ENCODE data around the gene AGER.

The AGER gene

DNA sequence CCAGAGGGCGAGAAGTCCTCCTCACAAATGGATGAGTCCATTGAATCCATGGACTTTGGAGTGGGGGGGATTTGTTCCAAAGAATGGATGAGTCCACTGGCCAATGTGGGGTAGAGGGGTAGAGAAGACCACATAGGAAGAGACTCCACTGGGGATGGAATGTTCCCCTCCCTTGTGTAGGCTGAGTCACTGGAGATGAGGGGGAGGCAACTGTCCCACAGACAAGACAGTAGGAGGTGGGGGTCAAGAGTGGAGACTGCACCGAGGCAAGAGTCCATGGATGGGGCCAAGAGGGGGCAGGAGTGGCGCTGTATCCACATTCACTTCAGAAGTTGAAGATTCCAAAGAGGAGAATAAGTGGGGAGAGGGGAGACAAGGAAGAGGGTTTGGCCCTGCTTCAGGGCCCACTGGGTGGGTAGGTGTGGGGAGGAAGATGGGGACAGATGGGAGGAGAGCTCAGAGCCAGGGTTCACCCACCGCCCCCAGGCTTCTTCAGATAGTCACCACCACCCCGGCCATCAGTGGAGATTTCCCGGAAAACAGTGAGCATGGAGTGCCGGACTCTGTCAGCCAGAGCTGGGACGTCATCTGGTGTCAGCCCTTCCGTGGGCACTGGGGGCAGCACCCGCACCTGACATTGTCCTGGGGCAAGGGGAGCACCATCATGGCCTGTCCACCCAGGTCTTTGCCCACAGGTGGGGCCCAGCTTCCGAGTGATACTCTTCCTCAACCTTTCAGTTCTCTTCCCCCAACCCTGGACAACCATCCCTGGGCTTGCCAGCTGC lies 15.1 kb downstream of the AGER start:
- DNase-seq (ENCODE audit: low spot score): peak; percentile 33

DNA sequence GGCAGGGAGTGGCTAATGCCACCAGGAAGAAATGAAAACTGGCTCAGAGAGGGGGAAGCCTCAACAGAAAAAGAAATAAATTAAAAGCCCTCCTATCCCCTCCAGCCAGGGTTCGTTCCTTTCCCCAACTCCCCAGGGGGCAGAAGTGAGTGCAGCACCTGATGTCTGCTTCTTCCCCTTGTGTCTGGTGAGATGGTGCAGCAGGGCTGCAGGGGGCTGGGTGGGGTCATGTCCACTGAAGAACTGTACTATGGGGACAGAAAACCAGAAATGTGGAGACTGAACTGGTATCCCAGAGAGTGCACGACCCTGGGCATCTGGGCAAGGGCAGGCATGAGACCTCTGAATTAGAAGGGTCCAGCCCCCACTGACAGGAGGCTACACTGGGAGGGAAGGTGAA lies 15.7 kb downstream of the AGER start:
- no peak for DNase-seq (ENCODE audit: low spot score)

DNA sequence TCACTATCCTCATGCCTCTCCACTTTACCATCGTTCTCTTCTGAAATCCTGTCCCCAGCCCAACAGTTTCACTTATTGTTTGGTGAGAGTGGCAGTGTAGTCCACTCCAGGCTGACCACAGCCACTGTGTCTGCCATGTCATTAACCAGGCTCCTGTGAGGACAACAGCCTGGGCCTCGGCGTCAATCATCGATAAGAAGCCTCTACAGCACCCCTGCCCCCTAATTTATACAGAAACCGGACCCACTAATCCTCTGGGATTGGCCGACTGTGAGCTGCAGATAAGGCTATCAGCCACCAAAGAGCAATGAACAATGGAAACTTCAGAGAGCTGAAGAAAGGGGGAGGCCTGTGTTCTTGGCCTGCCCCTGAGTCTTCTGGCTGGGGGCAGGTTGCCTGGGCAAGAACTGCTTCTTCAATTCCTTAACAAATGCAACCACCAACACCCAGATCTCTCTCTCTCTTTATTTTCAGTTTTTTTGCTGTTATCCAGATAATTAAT lies 16.2 kb downstream of the AGER start:
- DNase-seq (ENCODE audit: low spot score): no peak

DNA sequence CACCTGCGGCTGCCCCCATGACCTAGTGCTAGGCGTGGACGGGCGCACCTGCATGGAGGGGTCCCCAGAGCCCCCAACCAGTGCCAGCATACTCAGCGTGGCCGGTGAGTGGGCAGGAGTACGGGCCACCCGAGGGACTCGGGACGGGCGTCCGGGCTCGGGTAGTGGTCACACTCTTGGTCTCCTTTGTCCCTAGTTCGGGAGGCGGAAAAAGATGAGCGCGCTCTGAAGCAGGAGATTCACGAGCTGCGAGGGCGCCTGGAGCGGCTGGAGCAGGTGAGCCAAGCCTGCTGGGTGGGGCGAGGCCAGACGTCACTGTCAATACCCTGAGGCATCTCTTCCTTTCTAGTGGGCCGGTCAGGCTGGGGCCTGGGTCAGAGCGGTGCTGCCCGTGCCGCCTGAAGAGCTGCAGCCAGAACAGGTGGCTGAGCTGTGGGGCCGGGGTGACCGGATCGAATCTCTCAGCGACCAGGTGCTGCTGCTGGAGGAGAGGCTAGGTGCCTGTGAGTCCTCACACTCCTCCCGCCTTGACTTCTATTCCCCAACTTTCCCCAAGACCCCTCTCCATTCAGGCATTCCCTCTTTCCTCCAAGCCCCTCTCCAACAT lies 16.8 kb downstream of the AGER start:
- DNase-seq (ENCODE audit: low spot score): no peak

DNA sequence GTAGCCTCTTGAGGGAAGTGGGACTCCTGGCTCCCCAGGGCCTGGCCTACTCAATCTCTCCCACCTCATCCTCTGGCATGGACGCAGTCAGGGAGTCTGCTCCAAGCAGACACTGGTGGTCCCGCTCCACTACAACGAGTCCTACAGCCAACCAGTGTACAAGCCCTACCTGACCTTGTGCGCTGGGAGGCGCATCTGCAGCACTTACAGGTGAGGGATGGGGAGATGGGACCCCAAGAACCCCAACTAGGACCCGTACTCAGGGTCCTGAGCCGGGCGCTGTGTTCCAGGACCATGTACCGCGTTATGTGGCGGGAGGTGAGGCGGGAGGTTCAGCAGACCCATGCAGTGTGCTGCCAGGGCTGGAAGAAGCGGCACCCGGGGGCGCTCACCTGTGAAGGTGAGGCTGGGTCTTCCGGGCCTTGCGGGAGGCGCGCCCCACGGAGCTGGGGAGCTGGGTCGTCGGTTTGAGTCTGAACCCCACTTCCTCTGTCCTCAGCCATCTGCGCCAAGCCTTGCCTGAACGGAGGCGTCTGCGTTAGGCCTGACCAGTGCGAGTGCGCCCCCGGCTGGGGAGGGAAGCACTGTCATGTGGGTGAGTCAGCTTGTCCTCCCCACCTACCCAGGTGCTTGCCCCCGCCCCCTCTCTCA lies 17.5 kb downstream of the AGER start:
- DNase-seq (ENCODE audit: low spot score): no peak

DNA sequence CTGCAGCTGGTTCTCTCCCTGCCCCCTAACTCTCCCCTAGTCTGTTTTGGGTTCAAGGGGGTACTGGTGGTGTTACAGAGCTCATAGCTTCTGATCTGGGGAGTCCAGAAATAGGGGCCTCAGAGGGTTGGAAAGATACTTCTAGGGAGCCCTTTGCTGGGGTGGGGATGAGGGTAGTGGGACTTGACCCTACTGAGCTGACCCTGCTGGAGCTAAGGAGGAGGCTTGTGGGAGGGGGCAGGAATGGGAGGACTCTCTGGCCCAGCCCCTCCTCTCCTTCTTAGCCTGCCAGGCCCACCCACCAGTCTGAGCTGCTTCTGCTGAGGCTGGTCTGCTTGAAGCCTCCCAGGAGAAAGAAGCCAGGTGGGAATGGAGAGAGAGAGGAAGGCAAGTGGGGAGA lies 19.8 kb downstream of the AGER start, which contains the start of gene EGFL8:
EGFL8 (plus strand) TSS at position 301 of the 400 bp plus-strand sequence. CDS start 1,571 bp downstream, outside the sequence.
- DNase-seq (ENCODE audit: low spot score): no peak

DNA sequence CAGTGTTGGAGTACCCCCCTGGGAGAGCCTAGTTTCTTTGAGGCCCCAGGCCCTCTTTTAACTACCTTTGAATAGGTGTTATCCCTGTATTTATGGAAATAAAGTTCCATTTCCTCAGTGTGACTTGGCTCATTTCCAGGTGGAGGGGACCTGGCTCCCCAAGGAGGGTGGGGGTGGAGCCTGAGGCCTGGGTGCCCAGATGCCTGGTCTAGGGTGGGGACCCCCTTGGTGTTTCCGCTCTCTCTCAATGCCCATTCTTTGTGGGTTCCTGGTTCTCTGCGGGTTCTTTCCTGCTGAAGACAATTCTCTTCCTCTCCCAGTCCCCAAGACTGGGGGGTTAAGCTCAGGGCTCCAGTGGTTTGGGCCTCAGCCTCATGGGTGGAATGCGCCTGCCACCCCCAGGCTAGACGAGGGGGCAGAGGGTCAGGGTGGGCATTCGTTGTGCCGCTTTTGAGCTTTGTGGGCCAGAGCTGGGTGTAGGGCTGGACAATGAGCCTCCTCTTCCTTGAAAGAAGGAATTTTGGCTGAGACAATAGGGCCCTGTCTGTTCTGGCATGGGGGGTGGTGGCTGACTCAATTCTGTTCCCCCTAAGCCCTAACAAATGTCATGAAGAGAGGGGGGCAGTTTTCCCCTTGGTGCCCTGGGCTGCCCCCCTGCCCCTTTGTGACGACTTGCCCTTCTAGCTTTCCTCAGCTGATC lies 20.3 kb downstream of the AGER start:
- DNase-seq (ENCODE audit: low spot score): no peak

DNA sequence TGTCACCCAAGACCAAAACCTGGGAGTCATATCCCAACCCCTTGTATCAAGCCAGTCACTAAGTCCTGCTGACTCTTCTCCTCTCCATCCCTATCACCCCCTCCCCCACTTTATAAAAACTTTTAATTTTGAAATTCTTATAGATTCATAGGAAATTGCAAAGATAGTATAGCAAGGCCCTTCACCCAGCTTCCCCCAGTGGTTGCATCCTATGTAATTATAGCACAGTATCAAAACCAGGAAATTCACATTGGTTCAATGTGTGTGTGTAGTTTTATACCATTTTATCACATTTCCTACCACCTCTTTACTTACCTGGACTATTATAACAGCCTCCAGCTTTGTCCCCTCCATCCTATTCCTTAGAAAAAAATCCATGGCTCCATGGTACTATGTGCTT lies 26.0 kb downstream of the AGER start:
- no peak for DNase-seq (ENCODE audit: low spot score)

DNA sequence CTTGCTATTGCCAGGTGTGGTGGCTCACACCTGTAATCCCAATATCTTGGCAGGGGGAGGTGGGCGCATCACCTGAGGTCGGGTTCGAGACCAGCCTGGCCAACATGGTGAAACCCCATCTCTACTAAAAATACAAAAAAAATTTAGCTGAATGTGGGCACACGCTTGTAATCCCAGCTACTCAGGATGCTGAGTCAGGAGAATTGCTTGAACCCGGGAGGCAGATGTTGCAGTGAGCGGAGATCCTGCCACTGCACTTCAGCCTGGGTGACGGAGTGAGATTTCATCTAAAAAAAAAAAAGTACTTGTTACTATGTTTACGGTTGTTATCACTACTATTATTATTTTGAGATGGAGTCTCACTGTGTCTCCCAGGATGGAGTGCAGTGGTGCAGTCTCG lies 27.2 kb downstream of the AGER start:
- DNase-seq (ENCODE audit: low spot score): no peak

DNA sequence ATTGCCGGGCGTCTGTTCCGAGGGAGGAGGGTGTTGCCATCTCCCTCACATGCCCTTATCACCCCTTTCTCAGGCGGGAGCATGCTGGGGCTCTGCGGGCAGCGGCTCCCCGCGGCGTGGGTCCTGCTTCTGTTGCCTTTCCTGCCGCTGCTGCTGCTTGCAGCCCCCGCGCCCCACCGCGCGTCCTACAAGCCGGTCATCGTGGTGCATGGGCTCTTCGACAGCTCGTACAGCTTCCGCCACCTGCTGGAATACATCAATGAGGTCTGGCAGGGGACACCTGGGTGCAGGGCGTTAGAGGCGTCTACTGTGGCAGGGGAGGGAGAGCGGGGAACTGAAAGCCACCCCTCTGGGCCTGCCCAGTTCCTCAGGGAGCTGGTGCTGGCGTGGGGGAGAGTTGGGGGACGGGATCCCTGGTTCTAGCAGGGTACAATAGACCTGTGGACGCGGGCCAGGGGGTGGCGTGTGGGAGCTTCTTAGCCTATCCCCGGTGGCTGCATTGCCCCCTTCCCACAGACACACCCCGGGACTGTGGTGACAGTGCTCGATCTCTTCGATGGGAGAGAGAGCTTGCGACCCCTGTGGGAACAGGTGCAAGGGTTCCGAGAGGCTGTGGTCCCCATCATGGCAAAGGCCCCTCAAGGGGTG lies 29.4 kb downstream of the AGER start:
- peak; percentile 68 for DNase-seq (ENCODE audit: low spot score)

DNA sequence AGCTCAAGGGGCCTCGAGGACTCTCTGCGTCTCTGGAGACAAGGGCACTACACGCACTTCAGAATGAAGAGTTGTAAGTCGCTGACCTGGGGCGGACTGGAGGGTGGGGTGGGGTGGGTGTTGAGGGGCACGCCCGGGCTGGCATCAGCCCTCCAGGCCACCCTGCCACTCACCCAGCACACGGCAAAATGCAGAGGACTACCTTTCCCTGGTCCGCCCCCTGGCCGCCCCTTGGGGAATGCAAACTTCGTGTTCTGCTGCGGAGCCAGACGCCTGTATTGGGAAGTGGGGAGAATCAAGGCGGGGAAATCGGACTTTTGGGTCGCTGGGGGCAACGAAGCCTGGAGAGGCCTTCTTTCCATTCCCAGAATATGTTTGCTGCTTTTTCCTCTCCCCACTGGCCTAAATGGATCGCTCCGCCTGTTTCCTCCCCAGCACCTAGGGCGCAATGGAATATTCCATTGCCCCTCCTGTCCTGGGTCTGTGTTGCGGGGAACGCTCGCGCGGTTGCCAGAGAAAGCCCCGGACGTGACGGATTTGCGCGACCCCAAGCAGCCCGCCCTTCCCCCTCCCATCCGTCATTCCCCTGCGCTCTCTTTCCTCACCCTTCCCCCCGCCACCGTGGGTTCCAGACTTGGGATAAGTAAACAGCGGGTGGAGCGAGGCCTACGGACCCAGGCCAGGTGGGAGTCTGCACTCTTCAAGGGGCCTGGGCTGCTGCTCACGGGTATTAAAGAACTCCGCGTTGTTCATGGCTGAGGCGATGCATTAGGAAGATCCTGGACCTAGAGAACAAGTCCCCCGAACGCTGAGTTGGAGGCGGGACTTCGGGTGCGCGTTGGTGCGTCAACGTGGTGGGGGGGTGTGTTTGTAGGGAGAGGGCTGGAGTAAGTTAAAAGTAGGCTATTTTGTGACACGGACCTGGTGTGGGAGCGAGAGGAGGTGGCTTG lies 30.2 kb downstream of the AGER start, which contains the start of gene PPT2:
PPT2 (plus strand) TSS at position 578 of the 950 bp plus-strand sequence. CDS start 454 bp downstream, outside the sequence.
- DNase-seq (ENCODE audit: low spot score): peak; percentile 91

DNA sequence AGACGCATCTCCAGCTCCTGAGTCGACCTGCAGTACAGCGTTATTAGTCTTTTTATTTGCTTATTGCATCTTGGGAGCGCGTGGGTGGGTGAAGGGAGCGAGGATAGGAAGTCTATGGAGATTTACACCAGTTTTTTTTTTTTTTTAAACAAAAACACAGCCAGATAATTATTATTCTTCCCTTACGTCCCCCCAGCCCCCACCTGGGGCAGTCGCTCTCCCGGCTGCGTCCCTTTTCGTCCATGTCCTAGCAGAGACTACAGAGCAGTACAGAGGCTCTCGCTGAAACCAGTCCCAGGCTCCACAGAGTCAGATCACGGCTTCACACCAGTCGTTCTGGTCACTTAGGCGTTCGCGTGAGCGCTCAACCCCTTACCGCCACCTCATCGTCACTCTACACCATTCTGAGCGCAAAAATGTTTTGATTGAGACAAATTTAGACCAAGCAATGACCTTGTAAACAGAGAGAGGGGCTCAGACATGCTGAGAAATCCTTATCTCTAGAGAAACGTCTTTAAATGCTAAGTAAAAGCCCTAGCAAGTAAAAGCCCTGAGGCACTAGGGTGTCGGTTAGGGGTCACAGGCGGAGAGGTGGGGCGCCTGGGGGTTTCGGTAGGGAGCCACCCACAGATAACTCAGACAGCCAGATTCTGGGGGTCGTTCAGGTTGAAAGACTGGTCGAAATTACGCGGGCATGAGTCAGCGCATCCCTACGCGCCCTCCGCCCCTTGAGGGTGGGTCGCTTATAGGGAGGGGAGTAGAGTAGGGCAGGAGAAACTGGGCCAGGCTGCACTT lies 31.1 kb downstream of the AGER start:
- DNase-seq (ENCODE audit: low spot score): peak; percentile 54

DNA sequence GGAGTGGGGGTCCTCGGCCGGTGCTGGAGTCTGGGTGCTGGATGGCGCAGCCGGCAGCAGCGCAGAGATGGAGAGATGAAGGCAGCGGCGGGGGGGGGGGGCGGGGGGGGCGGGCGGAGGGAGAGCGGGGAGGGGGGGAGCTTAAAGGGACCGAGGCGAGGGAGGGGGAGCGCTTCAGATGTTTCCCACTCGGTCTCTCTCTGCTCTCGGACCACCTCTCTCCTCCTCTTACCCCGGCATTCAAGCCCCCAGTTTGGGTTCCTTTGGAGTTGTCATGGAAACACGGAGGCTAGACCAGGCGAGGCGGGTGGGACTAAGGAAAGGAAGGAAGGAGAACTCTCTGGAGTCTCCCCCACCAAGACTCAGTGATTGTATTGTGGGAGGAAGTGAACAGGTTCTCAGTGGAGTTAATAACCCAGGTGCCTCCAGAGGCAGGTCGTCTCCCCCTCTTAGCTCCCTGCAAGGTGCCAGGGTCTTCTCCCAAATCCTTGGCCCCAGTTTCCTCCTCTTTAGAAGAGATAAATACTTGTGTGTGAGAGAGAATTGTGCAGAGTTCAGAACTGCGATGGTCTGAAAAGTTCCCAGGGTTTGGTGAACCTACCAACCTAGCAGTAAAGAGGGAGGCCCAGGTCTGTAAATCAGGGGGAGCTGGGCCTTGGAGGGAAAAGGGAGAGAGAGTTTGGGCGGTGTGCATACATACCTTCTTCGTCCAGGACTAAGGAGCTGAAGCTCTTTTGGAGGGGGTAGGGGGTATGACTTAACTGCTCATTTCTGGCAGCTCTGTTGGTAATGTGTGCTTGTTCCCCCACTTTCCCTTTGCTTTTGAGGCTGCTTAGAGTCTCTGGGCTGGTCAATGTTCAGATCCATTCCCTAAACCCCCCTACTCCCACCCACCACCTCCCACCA lies 31.9 kb downstream of the AGER start, which contains the start of gene PRRT1:
PRRT1 (minus strand) TSS at position 77 of the 906 bp plus-strand sequence. CDS start 112 bp downstream, outside the sequence.
- peak; percentile 68 for DNase-seq (ENCODE audit: low spot score)

DNA sequence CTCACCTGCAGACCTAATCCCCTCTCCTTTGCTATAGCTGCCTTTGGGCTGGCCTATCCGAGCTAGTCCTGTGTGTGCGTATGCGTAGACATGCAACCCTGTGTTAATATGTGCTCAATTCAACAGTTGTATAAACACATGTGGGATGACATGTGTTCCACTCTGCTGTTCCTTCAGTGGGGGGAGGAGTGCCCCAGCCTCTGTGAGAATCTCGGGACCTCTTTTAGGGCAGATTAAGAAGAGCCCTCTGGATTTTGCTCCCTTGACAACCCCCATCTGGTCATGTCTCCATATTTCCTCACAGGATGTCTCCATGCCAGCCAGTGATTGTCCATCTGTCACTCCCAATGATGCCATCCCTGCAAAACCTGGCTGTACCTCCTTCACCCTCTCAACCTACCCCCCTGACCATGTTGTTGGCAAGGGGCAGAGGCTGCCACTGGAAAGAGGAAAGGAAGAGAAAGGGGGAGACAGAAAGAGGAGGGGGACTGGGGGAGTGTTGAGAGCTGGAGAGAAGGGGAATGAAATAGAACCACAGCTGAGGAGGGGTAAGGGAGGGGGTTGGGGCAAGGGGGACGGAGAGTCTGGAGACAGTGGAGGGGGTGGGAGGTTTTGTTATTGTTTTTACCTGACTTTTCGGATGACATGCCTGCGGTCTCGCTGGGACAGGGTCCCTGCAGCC lies 32.7 kb downstream of the AGER start:
- DNase-seq (ENCODE audit: low spot score): no peak

DNA sequence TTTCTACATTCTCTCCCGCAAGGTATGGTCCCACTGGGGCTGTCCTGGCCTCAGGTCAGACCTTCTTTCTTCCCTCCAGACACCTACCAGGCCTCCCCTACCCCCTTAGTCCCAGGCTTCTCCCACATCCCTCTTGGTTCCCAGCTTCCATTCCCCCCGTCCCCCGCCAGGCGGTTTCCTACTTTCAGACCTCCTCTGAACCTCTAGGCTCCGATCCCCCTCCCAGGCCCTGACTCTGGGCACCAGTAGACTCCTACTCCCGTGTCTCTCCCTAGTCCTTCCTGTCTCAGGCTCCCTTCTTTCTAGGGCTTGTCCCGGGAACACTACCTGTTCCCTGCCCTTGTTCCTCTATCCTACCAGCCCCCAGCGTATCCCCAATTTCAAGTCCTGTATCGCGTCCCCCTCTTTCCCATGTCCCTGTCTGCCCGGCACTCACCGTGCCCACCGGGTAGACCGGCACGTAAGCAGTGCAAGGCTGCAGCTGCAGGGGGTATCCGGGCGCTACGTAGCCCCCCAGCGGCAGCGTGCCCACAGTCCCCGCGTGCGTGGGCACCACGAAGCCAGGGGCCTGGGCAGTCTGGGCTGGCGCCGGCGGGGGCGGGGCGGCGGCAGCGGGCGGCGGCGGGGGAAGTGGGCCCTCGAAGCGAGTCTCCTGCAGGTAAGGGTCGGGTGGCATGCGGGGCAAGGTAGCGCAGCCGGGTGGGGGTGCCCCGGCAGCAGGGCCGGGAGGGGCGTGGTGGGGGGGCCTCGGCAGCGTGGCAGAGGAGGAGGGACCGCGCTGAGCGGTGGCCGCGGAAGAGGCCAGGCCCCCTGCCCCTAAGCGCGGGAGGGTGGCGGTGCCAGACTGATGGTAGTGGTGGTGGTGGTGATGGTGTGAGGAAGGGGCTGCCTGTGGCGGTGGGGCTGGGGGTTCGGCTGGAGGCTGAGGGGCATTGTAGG lies 33.9 kb downstream of the AGER start:
- DNase-seq (ENCODE audit: low spot score): no peak

DNA sequence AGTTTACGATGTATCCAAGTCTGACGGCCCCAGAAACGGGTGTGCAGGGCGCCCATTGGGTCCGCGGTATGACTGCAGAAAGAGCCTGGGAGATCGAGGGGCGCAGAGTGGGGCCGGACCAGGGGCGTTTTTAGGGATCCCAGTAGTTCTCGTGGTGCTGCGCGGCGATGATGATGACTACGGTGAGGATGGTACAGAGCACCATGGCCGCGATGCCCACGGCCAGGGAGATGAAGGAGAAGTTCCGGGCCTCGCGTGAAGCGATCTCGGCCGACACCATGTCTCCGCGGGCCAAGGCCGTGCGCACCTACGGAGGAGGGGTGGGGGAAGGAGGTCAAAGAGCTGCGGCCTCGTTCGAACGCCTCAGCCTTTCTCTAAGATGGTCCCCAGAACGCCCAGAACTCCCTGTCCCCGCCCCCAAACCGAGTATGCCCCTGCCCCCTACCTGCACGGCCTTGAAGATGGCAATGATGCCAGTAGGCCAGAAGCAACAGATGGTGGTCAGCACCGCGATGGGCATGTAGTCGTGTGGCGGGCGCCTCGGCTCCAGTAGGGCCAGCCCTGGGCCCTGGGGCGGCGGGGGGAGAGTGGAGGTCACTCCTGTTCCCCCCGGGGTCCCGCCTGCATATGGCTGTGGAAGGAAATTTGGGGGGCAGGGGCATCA lies 34.8 kb downstream of the AGER start:
- no peak for DNase-seq (ENCODE audit: low spot score)

Measured in AG20443 (cell line).